GM19043 (cell line): ENCODE measurements around the gene FXYD2.
A peak's percentile ranks its signal among the peaks of the same experiment; 100 is the strongest.
"Not testable (repeated sequence)": the region's sequence is repeated elsewhere in the genome, so short reads cannot be mapped to it uniquely, and the experiment has no call there.

Experiments used
- ATAC-seq: cut with Tn5 transposase; IDR thresholded peaks from one replicate; pipeline ENCODE4 v1.9.1; 2021; ENCODE audit warnings: low read depth; ENCODE audit not compliant: unreplicated experiment

Gene FXYD2

DNA sequence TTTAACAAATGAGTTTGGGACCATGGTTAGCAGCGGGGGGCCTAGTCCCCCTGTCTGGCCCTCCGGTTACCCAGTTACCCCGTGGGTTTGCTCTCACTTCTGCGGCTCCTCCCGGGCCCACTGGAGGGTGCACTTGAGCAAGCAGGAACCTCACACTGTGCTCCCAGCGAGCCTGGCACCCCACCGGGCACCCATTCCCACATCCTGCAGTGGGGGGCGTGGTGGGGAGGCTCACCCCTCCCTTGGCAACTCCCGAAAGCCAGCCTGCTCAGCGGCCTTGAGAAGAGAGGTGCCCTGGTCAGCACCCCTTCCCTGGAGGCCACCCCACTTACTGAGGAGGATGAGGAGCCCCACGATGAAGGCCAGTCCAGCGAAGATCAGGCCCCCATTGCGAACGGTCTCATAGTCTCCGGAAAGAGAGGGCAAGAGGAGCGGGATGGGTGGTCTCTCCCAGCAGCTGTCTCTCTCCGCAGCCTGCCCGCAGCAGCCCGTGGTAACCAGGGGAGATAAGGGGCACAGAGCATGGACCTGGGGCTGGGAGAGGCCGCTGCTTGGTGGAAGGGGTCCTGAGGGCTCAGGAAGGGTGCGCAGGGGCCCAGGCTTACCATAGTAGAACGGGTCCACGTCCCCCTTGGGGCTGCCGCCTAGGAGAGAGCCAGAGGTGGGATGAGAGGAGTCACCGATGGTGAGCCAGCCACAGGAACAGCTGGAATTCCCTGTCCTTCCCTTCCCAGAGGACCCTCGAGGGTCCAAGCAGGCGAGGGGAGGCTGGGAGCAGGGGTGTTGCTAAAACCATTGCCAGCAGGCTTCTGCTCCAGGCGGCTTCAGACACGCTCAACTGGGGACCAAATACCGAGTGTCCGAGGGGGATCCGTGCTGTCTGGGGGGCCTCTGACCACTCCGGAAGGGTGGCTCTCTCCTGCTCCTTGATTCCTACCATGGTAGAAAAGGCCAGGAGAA, 2.2 kb downstream of the FXYD2 start:
- no peak for ATAC-seq

DNA sequence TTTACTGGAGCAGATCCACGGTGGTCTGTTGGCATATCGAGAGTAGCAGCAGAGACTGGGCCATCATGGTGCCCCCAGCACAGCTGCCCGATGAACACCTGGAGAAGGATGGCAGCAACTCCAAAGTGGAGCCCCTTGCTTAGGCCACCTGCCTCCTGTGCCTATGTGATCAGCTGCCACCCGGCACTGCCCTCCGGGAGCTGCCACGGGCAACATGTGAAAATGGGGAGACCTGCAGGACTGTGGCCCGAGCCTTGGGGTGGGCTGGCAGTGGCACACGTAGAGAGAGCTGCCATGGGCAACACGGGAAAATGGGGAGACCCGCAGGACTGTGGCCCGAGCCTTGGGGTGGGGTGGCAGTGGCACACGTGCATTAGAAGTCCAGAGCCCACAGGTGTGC, 3.1 kb downstream of the FXYD2 start:
- no peak for ATAC-seq

DNA sequence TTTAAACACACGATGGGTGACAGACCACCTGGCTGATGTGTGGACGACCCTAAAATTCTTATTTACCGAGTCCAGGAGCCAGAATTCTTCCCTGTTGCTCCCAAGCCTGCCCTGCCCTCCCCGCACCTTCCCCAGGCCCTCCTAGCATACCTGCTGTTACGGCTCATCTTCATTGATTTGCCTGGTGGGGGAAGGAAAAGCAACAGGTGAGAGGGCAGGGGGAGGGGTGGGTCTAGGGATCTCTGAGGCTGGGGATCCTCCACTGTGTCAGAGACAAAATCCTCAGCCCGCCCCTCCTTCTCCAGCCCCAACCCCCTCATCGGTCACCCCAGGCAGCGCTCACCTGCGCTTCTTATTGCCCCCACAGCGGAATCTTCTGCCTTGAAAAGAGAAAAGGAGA, 4.0 kb downstream of the FXYD2 start:
- ATAC-seq = no peak

DNA sequence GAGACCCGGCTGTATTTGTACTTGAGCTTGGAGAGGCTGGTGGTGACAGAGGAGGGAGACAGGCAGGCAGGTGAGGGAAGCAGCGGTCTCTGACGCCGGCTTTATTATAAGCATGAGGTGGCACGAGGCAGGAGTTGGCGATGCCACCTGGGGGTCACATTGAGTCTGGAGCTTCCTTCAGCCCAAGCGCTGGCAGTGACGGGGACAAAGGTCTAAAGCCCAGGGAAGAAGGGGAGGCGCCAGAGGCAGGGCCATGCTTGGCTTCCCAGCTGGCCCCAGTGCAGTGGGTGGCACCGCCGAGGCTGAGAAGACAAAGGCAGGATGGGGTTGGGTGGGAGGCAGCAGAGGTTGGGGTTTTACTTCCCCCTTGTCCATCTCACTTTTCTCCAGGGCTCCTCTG, 4.5 kb downstream of the FXYD2 start:
- no peak for ATAC-seq

DNA sequence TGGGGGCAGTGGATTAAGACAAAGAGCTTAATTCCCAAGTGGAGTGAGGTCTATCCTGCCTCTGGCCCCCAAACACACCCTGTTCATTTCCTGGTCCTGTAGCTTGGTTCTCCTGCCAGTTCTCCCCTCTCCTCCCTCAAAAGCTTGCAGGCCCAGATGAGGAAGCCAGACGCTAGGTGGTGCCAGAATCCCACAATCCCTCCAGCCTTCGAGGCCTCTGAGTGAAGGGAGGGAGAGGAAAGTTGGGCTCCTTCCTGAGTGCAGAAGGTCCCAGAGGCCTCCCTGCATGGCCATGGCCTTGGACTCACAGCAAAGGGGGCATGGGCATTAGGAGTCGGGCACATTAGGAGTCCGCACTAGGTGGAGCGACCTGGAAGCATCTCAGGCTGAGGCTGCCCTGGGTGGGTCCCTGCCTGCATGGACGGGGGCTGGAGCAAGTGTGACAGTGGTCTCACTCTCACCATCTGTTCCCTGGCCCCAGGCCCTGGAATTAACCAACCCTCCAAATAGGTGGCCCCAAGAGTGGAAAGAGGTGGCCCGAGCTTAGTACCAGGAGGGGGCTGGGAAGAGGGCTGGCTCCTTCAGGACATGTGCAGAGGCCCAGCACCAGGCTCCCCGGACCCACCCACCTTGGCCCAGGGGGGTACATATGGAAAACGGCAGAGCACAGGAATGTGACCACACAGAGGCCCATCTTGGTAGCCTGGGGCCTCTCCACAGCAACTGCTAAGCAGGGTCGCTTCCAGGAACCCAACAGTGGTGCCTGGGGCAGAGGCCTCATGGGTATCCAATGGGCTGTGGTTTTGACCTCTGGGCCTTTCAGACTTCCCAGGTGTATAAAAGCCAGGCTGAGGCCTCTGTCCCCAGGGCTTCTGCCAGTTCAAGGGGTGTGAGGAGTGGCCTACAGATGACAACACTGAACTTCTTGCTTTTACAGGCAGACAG, 5.2 kb downstream of the FXYD2 start:
- no peak for ATAC-seq

DNA sequence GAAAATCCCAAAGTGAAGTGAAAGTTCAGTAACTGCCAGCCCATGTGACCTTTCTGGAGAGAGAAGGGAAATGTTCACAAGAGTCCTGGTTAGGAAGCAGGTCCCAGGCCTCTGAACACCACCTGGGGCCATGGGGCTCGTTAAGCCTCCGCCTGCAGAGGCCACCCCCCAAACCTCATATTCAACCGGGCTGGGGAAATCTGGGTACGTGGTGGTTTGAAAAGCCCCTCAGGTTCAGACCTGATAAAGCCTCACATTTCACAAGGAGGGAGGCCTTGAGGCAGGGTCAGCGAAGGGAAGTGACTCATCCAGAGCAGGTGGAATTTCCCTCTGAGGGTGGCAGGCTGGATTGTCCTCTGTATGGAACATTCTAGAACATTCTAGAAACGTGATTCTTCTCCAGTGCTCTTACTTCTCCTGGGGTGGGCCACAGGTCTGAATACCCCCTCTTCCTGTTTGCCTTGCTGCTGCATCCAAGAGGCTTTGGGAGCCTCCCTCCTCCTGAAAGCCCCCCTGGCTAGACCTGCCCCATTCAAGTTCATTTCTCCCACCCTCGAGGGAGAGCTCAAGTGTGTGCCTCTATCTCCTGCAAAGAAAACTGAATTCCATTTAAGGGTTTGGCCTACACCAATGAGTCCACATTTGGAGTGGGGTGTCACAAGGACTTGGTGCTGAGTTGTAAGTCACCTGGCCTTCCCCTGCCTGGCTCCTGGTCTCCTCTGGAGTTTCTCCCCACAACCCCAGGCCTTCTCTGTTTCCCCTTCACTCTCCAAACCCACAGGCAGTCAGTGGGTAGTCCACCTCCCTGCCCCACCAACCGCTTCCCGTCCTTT, 6.3 kb downstream of the FXYD2 start:
- ATAC-seq = no peak

DNA sequence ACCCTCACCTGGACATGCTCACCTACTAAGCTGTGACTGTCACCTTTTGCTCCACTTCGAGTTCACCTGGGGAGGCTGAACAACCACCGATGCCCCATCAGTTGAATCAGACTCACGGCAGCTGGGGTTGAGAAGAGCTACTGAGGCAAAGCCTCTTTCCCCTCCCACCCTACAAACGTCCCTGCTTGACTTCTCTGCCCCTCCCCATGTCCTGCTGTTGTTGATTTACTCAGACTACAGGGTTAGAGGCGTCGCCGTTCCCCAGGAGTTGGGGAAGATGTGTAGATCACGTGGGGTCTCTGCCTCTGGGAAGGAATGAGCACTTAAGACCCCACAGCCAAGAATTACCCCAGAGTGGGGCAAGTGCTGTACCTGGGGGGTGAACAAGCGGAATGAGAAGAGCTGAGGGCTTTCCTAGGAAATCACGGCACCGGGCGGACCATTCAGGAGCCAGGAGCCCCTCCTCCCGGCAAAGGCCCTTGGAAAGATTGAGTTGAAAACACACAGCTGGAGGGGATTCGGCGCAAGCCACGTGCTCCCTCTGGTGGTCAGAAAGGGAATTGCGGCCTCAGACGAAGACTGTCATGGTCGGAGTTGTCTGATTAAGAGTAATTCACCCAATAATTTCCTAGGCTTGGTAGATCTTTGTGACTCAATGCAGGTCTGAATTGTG, 7.0 kb downstream of the FXYD2 start:
- ATAC-seq = no peak

DNA sequence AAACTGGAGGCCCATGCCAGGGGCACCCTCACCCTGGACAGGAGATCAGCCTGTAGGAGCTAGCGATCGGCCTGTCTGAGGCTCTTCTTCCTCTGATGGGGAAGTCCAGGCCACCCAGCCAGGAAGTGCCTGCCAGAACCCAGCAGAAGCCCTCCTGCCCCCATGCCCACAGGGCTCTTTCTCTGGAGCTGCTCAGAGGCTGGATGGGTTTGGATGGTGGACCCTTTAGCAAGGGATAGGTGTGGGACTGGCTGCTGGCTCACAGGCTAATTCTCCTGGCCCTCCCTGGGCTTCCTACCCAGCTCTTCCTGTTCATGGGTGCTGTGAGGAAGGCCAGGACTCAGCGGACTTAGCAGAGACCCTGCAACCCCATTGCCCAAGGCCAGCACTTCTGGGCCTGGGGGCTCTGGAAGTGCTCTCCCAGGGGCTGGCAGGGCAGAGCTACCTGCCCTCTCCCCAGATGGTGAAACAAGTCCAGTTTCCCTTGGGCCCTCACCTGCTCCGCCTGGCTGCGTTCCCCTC, 7.6 kb downstream of the FXYD2 start:
- no peak for ATAC-seq

DNA sequence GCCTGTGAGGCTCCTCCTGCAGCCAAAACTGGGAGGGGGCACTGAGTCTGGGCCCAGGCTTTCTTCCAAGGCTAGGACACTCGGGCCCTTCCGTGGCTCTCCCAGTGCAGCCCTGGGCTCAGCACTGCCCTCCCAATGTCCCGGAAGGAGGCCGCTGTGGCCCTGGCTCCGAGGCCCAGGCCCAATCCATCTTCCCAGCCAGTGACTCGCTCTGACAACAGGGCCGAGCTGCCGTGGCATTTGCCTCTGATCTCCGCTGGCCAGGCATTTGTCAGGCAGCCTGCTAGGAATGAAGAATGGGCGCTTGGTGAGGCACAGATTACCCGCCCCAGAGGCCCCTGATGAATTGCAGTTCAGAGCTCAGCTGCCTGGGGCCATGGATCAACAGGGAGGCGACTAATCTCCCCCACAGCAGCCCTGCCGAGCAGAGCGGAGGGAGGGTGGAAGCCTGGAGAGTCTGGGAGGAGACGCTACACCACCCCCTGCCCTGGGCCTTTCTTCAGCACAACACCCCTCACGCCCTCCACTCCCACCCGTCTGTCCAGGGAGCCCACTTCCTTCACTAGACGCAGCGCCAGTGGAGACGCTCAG, 8.3 kb downstream of the FXYD2 start:
- ATAC-seq = no peak

DNA sequence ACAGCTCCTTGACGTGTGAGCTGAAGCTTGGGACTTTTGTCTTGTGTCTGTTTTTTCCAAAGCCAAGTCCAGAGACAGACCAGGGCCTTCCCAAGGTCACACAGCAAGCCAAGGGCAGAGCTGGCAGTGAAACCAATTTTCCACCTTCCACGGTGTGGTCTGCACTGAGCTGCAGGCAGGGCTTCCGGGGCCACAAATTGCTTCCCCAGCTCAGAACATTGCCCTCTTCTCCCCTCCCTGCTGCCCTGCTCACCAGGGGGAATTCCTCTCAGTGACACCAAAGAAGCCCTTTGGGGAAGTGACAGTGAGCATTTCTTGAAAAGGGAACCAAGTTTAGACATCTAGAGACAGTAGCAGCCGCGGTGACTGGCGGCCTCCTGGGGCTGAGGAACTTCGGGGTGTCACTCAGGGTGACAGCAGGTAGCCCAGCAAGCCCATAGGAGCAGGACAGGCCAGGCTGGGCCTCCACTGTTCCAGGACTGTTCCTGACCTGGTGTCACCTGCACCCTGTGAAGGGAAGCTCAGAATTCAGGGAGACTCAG, 9.2 kb downstream of the FXYD2 start:
- peak; percentile 46 for ATAC-seq

DNA sequence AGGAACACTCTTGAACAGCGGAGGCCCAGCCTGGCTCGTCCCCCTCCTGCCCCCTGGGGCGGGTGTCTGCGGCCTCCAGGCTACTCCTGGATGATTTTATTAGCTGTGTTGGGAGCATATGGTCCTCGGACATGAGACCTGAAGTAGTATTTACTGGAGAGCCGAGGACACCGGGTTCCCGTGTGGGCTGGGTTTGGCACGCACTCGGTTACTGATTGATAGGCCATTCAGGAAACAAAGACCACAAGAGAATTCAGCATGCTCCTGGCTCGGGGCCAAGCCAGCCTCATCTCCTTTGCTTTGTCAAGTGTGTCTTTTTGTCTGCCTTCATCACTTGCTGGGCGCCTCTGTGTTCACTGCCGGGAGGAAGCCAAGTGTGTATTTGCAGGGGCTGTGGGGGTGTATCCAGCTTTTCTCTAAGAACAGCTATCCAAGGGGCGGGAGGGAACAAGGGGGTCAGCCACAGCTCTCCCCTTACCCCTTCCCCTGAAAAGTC, 9.7 kb downstream of the FXYD2 start:
- ATAC-seq = peak; percentile 40

DNA sequence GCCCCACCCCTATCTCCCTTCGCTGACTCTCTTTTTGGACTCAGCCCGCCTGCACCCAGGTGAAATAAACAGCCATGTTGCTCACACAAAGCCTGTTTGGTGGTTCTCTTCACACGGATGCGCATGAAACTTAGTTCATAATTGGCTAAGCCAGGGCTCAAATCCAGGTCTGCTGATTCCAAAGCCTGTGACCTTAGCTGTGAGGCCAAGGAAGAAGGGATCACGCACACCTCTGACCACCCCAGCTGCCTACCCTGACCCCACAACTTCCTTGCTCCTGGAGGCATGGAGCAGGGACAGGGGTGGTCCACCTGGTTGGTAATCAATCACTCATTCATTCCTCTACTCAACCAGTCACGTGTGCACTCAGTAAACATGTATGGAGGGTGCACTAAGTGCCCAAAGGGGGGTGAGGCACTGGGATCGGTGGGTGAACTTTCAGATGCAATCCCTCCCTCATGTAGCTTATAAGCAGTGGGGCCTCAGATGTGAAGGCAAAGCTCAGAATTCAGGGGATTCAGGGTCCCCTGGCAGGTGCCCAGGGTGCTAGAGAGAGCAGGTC, 10.3 kb downstream of the FXYD2 start:
- peak; percentile 3 for ATAC-seq

DNA sequence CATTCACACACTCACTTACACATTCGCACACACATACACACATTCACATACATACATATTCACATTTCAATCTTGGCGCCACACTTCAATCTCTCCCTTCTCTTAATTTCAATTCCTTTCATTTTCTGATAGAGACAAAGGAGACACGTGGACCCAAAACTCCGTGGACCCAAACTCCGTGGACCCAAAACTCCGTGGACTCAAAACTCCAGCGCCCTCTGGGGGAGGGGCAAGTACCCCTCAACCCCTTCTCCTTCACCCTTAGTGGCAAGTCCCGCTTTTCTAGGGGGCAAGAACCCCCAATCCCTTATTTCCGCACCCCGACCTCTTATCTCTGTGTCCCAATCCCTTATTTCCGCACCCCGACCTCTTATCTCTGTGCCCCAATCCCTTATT, 14.5 kb downstream of the FXYD2 start:
- ATAC-seq = not testable (repeated sequence)

DNA sequence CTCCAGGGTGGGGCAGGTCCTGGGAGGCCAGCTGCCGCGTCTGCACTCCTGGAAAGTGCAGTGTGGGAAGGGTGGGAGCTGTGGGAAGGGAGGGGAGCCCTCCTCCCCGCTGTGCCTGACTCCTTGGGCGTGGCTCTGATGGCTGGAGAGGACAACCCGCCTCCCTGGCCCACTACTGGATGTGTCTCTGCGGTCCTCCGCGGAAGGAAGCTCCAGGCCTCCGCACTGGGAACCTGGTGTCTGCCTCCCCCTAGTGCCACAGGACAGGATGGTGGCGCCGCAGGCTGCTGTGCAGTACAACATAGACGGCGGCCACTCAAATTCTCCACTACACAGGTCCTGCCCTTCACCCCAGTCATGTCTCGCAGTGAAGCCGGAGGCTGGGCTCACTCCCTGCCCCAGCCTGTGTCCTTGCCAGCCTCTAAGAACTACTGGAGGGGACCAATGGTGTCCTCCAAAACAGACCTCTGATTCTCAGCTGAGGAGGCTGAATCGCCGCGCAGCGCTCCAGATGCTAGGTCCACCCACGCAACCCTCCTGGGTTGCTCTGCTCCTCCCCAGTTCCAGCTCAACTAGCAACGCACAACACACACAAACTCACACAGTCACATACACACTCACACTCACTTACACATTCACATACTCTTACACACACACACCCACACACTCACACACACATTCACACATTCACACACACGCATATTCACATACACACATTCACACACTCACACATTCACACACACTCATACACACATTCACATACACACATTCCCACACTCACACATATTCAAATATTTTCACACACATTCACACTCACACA, 15.1 kb downstream of the FXYD2 start:
- ATAC-seq = no peak

DNA sequence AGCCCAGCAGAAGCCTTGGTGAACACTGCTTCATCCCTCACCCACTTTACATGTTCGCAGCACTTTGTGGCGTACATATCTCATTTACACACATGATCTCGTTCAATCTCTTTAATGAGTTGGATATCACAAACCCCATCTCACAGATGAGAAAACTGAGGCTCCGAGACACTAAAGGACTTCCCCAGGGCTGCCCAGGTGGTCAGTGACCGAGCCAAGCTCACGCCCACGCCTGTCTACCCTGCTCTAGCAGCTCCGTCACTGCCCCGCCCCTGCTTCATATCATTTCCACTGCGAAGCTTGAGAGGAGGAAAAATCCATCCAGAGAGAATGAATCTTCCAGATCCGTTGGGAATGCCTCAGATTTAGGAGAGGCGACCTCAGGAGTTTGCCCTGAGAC, 15.8 kb downstream of the FXYD2 start:
- no peak for ATAC-seq

DNA sequence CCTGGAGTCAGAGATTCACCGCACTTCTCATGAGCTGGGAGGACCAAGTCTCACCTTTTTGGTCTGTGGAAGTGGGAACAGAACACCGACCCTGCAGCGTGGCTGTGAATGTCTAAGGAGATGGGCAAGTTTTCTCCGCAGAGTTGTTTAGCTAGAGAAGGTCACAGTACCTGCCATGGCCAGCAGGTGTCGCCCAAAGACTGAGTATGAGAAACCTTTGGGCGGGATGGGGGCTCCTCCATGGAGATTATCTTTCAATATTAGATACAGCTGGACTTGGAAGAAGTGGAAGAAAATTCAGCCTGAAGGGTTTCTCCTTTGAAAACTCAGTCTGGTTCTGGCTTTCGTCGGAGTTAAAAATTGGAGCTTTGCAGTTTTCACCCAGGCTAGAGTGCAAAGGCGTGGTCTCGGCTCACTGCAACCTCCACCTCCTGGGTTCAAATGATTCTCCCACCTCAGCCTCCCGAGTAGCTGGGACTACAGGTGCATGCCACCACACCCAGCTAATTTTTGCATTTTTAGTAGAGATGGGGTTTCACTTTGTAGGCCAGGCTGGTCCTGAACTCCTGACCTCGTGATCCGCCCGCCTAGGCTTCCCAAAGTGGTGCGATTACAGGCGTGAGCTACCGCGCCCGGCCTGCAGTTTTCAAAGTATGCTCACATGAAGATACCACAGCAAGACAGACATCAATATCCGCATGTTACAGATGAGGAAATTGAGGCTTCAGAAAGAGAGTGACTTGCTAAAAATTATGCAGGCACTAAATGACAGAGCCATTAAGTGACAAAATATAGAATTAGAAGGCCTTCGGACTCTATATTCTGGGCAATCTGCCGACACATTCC, 16.8 kb downstream of the FXYD2 start:
- ATAC-seq = no peak

DNA sequence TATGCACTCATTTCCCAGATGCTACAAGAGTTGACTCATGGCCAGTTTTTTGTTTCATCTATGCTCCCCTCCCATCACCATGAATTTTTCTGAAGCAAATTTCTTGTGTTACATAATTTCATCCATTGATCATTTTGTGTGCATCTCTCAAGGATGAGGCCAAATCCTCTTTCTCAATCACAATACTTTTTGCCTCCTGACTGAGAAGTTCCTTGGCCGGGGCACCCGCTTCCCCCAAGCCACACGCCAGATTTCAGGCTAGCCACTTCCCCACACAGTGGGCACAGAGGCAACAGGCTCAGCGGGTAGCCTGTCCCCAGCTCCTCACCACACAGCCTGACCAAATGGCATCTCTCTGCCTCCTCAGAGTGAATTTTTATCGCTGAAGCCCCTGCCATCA, 17.7 kb downstream of the FXYD2 start:
- ATAC-seq = no peak
